ENCODE measurements around the gene SNCAIP. TPM values are rescaled to one million over a fixed set of nuclear protein-coding genes. Genes with fewer than 3 reads are reported as not detected.

Gene SNCAIP
- total and polyA plus RNA-seq, 4 donors = 3.6 to 14.7 (median 9.0) TPM

DNA sequence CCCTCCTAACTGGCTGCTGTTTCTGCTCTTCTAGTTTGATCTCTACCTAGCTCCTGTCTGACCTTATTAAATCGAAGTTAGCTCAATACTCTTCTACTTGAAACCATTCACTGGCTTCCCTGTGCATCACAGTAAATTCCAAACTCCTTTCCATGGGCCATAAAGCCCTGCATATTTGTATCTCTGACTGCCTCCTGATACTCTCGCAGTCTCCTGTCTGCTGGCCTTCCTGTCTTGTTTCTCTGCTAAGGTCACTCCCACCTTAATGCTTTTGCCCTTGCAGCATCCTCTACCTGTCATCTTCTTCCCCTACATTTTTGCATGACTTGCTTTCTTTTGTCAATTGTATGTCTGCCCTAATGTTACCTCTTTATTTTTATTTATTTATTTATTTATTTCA, 44.8 kb downstream of the SNCAIP start:
- Histone ChIP-seq H3K9me3 (ENCODE audit: control insufficient read depth, low read length) (no peaks in the 10 kb centered on the region), H3K4me3 (ENCODE audit: low read length in 2 of 2) (no peak overlapping the region), H3K27ac (ENCODE audit: low read depth in 1 of 2, low read length in 2 of 2) (no peak overlapping the region), H3K36me3 (ENCODE audit: control insufficient read depth in 1 of 2, insufficient read depth in 2 of 2, low read length in 1 of 2) (peaks cover 0 to 3% of the 10 kb centered on the region in 2 donors), H3K27me3 (ENCODE audit: control insufficient read depth in 1 of 2, insufficient read depth in 2 of 2, low read length in 1 of 2) (no peaks in the 10 kb centered on the region), H3K4me1 (ENCODE audit: control insufficient read depth in 1 of 2, insufficient read depth in 2 of 2, low read length in 2 of 2) (peaks cover 0 to 3% of the 10 kb centered on the region in 2 donors)
- ATAC-seq (ENCODE audit: low FRiP score) (no peak), DNase-seq (no peak)
- intact Hi-C loops (cut with DNase I) = no loop called here
- WGBS, 2 donors = 94 to 98% methylated on average over 2 of the region's 2 CpGs

GRCh38 chr5:122358372-122358979, 46.4 kb downstream of the SNCAIP start:
- Histone ChIP-seq H3K27ac (ENCODE audit: low read depth in 1 of 2, low read length in 2 of 2) (no peak overlapping the region), H3K4me3 (ENCODE audit: low read length in 2 of 2) (no peak overlapping the region), H3K4me1 (ENCODE audit: control insufficient read depth in 1 of 2, insufficient read depth in 2 of 2, low read length in 2 of 2) (peaks cover 2 to 10% of the 10 kb centered on the region in 2 donors), H3K27me3 (ENCODE audit: control insufficient read depth in 1 of 2, insufficient read depth in 2 of 2, low read length in 1 of 2) (no peaks in the 10 kb centered on the region), H3K36me3 (ENCODE audit: control insufficient read depth in 1 of 2, insufficient read depth in 2 of 2, low read length in 1 of 2) (peaks cover 0 to 3% of the 10 kb centered on the region in 2 donors), H3K9me3 (ENCODE audit: control insufficient read depth, low read length) (no peaks in the 10 kb centered on the region)
- intact Hi-C loops (cut with DNase I) = no loop called here
- no peak for DNase-seq
- WGBS, 2 donors = 28 to 45% methylated on average over 4 of the region's 4 CpGs
- ATAC-seq (ENCODE audit: low FRiP score) = no peak

DNA sequence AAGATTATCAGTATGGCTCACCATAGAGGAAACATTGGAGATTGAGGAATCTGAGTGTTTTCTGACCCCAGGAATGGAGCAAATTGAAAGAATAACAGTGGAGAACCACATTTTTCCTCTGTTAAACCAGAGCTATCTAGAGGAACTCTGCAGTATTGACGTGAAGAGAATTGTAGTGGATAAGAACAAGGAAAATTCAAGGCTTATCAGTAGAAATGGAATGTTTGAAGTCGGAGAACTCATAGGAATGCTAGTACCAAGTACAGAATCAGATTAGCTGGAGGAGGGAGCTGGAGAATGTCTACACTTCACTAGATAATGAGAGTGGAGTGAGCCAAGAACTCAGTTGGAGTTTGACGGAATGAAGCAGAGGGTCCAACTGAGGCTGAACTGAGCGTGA, 50.3 kb downstream of the SNCAIP start:
- ATAC-seq (ENCODE audit: low FRiP score) (no peak), DNase-seq (no peak)
- Histone ChIP-seq H3K36me3 (ENCODE audit: control insufficient read depth in 1 of 2, insufficient read depth in 2 of 2, low read length in 1 of 2) (no peaks in the 10 kb centered on the region), H3K4me1 (ENCODE audit: control insufficient read depth in 1 of 2, insufficient read depth in 2 of 2, low read length in 2 of 2) (peaks cover 2 to 10% of the 10 kb centered on the region in 2 donors), H3K4me3 (ENCODE audit: low read length in 2 of 2) (no peak overlapping the region), H3K27me3 (ENCODE audit: control insufficient read depth in 1 of 2, insufficient read depth in 2 of 2, low read length in 1 of 2) (no peaks in the 10 kb centered on the region), H3K9me3 (ENCODE audit: control insufficient read depth, low read length) (no peaks in the 10 kb centered on the region), H3K27ac (ENCODE audit: low read depth in 1 of 2, low read length in 2 of 2) (no peak overlapping the region)
- intact Hi-C loops (cut with DNase I) = no loop called here
- WGBS, 2 donors = 18 to 19% methylated on average over 4 of the region's 4 CpGs

DNA sequence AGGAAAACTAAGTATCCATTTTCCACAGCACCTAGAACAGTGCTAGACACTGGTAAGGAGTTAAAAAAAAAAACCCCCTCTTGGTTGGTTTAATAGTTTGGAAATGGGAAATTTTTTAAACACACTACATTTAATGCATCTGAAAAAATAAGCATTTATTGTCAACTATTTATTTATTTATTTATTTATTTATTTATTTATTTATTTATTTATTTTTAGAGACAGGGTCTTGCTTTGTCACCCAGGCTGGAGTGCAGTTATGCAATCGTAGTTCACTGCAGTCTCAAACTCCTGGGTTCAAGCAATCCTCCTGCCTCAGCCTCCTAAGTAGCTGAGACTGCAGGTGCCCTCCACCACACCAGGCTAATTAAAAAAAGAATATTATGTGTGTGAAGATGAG, 51.6 kb downstream of the SNCAIP start:
- Histone ChIP-seq H3K27me3 (ENCODE audit: control insufficient read depth in 1 of 2, insufficient read depth in 2 of 2, low read length in 1 of 2) (no peaks in the 10 kb centered on the region), H3K9me3 (ENCODE audit: control insufficient read depth, low read length) (no peaks in the 10 kb centered on the region), H3K36me3 (ENCODE audit: control insufficient read depth in 1 of 2, insufficient read depth in 2 of 2, low read length in 1 of 2) (no peaks in the 10 kb centered on the region), H3K4me3 (ENCODE audit: low read length in 2 of 2) (no peak overlapping the region), H3K4me1 (ENCODE audit: control insufficient read depth in 1 of 2, insufficient read depth in 2 of 2, low read length in 2 of 2) (peaks cover 2 to 8% of the 10 kb centered on the region in 2 donors), H3K27ac (ENCODE audit: low read depth in 1 of 2, low read length in 2 of 2) (no peak overlapping the region)
- WGBS, 2 donors = 89 to 96% methylated on average over 1 of the region's 1 CpG
- no peak for DNase-seq
- no peak for ATAC-seq (ENCODE audit: low FRiP score)
- intact Hi-C loops (cut with DNase I) = no loop called here

- no peaks in the 10 kb centered on the region for H3K36me3 ChIP-seq (ENCODE audit: control insufficient read depth in 1 of 2, insufficient read depth in 2 of 2, low read length in 1 of 2)
- no peak overlapping the region for H3K27ac ChIP-seq (ENCODE audit: low read depth in 1 of 2, low read length in 2 of 2)
- H3K4me1 ChIP-seq (ENCODE audit: control insufficient read depth in 1 of 2, insufficient read depth in 2 of 2, low read length in 2 of 2) = peaks cover 2 to 10% of the 10 kb centered on the region in 2 donors
- H3K9me3 ChIP-seq (ENCODE audit: control insufficient read depth, low read length) = no peaks in the 10 kb centered on the region
- intact Hi-C loops (cut with DNase I) = no loop called here
- DNase-seq (no peak), ATAC-seq (ENCODE audit: low FRiP score) (no peak)
- no peaks in the 10 kb centered on the region for H3K27me3 ChIP-seq (ENCODE audit: control insufficient read depth in 1 of 2, insufficient read depth in 2 of 2, low read length in 1 of 2)
- WGBS, 2 donors = 87 to 89% methylated on average over 3 of the region's 3 CpGs
- no peak overlapping the region for H3K4me3 ChIP-seq (ENCODE audit: low read length in 2 of 2)
Measured at GRCh38 chr5:122366501-122366900, 54.5 kb downstream of the SNCAIP start.

DNA sequence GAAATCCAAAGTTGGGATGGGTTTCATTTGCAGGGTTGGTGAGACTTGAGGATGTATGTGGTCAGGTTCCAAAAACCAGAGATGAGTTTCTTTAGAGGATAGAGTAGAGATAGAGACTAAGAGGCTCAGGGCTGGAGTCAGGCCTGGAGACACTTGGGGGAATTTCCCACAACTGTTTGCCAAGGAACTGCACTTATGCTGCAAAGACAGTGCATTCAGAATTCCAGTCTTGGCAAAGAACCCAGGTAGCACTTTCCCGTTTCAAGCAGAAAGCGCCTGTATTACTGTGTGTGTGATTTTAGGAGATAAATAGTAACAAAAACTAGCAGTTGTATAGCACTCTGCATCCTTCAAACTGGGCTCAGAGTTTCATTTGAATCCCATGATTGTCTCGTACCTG, 55.4 kb downstream of the SNCAIP start:
- intact Hi-C loops (cut with DNase I) = no loop called here
- H3K27me3 ChIP-seq (ENCODE audit: control insufficient read depth in 1 of 2, insufficient read depth in 2 of 2, low read length in 1 of 2) = no peaks in the 10 kb centered on the region
- DNase-seq = no peak
- no peak overlapping the region for H3K4me3 ChIP-seq (ENCODE audit: low read length in 2 of 2)
- ATAC-seq (ENCODE audit: low FRiP score) = no peak
- H3K4me1 ChIP-seq (ENCODE audit: control insufficient read depth in 1 of 2, insufficient read depth in 2 of 2, low read length in 2 of 2) = peaks cover 2 to 5% of the 10 kb centered on the region in 2 donors
- H3K9me3 ChIP-seq (ENCODE audit: control insufficient read depth, low read length) = no peaks in the 10 kb centered on the region
- no peak overlapping the region for H3K27ac ChIP-seq (ENCODE audit: low read depth in 1 of 2, low read length in 2 of 2)
- 56 to 60% methylated on average over 3 of the region's 3 CpGs for WGBS, 2 donors
- H3K36me3 ChIP-seq (ENCODE audit: control insufficient read depth in 1 of 2, insufficient read depth in 2 of 2, low read length in 1 of 2) = no peaks in the 10 kb centered on the region

DNA sequence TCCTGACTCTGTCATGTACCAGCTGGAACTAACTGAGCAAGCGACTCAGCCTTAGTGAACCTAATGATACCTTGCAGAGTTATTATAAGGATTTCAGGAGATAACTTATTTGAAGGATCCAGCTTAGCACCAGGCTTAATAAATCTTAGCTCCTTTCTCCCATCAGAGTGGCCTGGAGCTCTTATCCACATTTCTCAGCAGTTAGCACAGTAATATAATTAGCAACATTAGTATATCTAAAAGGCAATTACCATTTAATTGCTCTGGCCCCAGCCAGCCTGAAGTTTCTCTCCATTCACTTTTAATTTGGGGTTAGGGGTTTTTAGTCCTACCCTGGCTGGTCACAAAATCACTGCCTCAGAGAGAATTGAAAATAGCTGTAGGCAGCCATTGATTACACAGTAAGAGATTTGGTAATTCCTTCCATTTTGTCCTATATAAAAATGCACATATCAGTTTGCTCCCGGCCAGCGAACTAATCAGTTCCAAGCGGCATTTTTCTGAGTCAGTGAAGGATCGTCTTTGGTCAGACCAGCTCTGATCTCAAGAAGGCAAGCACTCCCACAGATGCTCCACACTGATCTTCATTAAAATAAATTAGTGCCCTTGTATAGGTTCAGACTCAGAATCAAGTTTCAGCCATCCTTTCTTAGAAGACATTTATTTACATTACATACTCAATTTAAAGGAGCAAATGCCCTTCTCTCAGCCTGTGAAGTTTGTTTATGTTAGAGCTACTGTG, 56.6 kb downstream of the SNCAIP start:
- Histone ChIP-seq H3K4me1 (ENCODE audit: control insufficient read depth in 1 of 2, insufficient read depth in 2 of 2, low read length in 2 of 2) (peaks cover 0 to 3% of the 10 kb centered on the region in 2 donors), H3K27me3 (ENCODE audit: control insufficient read depth in 1 of 2, insufficient read depth in 2 of 2, low read length in 1 of 2) (no peaks in the 10 kb centered on the region), H3K9me3 (ENCODE audit: control insufficient read depth, low read length) (no peaks in the 10 kb centered on the region), H3K36me3 (ENCODE audit: control insufficient read depth in 1 of 2, insufficient read depth in 2 of 2, low read length in 1 of 2) (no peaks in the 10 kb centered on the region), H3K27ac (ENCODE audit: low read depth in 1 of 2, low read length in 2 of 2) (no peak overlapping the region), H3K4me3 (ENCODE audit: low read length in 2 of 2) (no peak overlapping the region)
- ATAC-seq (ENCODE audit: low FRiP score) = no peak
- no peak for DNase-seq
- intact Hi-C loops (cut with DNase I) = loop anchor here in 1 of 2 donors (2.0 kb wide), 1 partner anchor 16 kb away; no protein-coding TSS in a partner anchor
- WGBS, 2 donors = 95 to 96% methylated on average over 5 of the region's 5 CpGs

- ATAC-seq (ENCODE audit: low FRiP score) (no peak), DNase-seq (no peak)
- Histone ChIP-seq H3K9me3 (ENCODE audit: control insufficient read depth, low read length) (no peaks in the 10 kb centered on the region), H3K27ac (ENCODE audit: low read depth in 1 of 2, low read length in 2 of 2) (peak overlapping the region in 1 of 2 donors; percentile 44), H3K4me1 (ENCODE audit: control insufficient read depth in 1 of 2, insufficient read depth in 2 of 2, low read length in 2 of 2) (peaks cover 0 to 3% of the 10 kb centered on the region in 2 donors), H3K27me3 (ENCODE audit: control insufficient read depth in 1 of 2, insufficient read depth in 2 of 2, low read length in 1 of 2) (no peaks in the 10 kb centered on the region), H3K36me3 (ENCODE audit: control insufficient read depth in 1 of 2, insufficient read depth in 2 of 2, low read length in 1 of 2) (no peaks in the 10 kb centered on the region), H3K4me3 (ENCODE audit: low read length in 2 of 2) (peak overlapping the region; percentile 20 to 26)
- WGBS, 2 donors = 69 to 75% methylated on average over 4 of the region's 4 CpGs
- intact Hi-C loops (cut with DNase I) = loop anchor here in 1 of 2 donors (2.0 kb wide), 1 partner anchor 15 kb away; no protein-coding TSS in a partner anchor
Measured at GRCh38 chr5:122369253-122369815, 57.3 kb downstream of the SNCAIP start.

All from aorta (tissue), 5 donors.